GM19463 (cell line): Measurements from ENCODE around the gene CCM2.
"Not testable (repeated sequence)": the region's sequence is repeated elsewhere in the genome, so short reads cannot be mapped to it uniquely, and the experiment has no call there.

Experiments
- ATAC-seq: cut with Tn5 transposase; IDR thresholded peaks from one replicate; pipeline ENCODE4 v1.9.1; 2021; ENCODE audit warnings: mild to moderate bottlenecking, moderate library complexity; ENCODE audit not compliant: unreplicated experiment

Gene CCM2

DNA sequence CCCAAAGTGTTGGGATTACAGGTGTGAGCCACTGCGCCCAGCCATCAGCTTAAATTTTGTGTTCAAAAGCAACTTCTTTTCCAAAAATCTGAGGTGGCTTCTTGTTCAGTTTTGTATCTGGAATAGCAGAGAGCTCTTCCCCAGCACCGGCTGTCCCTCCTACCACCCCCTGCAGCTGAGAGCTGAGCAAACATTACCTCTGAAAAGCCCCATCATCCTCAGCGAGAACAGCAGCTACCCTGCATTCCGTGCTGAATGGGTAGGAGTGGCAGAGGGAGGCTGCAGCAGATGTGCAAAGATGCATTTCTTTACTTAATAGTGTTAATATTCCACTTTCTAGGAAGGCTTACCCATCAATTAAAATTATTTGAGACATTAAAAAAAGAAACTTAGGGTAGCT lies 31.8 kb downstream of the CCM2 start:
- ATAC-seq: no peak

DNA sequence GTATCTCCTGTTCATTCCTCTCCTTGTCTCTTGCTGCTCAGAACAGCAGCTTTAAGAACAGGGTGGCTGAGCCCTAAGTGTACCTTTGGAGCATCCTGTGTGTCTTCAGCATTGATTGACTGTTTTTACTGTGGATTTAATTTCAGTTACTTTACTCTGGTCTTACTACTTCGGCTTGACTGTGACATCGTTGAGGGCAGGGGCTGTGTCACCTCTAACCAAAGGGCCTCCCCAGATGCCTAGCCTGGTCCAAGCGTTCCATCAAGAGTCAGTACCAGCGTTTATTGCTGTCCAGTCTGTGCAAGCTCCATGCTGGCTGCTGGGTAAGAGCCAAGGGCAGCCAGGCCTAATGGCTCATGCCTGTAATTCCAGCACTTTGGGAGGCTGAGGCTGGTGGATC lies 32.4 kb downstream of the CCM2 start:
- no peak for ATAC-seq

GRCh38 chr7:45033261-45033930 lies 33.4 kb downstream of the CCM2 start:
- no peak for ATAC-seq

DNA sequence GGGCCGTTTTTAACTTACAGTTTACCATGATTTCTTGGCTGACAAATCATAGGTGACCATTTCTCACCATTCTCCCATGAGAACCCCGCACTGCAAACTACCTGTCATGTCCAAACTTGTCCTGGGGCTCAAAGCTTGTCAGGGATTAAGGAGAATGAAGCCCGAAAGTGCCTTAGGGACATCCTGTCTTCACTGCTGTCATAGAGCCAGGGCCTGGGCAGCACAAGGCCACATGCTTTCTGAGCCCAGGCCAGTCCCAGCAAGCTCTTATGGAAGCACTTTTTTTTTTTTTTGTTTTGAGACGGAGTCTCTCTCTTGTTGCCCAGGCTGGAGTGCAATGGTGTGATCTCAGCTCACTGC lies 33.9 kb downstream of the CCM2 start:
- no peak for ATAC-seq

GRCh38 chr7:45034710-45035109 lies 34.7 kb downstream of the CCM2 start:
- not testable (repeated sequence) for ATAC-seq

- no peak for ATAC-seq
Measured at GRCh38 chr7:45035371-45035770, 35.4 kb downstream of the CCM2 start.

- no peak for ATAC-seq
Measured at GRCh38 chr7:45035893-45036292, 35.9 kb downstream of the CCM2 start.

DNA sequence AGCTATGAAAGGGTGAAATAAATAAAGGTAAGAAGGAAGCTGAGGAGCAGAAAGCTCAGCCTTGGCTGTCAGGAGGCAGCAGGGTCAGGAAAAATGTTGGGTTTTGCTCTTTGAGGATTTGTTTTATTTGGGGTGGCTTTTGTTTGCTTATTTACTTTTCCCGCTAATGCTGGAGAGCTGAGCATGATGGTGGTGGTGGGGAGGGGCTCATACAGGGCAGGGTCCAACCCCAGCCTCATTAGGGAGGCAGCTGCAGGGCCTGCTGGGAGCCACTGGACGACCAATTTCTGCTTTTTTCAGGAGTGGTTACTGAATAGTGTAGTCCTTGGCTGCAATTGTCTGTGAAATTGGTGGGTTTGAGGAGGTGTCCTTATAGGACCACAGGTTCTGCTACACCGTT lies 36.3 kb downstream of the CCM2 start:
- ATAC-seq: no peak

DNA sequence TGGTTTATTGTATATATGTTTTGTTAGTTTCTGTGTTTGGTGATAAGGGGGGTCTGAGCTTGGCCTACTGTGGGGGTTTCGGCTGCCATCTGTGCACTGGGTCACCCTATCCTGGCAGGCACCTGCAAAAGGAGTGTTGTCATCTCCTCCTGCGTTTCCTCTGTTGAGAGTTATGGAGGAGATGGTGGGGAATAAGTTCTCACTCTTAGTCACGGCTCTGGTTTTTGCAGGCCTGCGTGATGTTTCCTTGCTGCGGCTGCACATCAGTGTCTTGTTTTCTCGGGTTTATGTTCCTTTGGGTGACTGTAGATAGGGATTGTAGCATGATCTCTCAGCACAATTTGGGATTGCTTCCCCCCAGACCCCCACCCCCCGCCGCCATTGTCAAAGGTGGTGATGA lies 36.8 kb downstream of the CCM2 start:
- ATAC-seq: no peak

- ATAC-seq: no peak
Measured at GRCh38 chr7:45037876-45038275, 37.9 kb downstream of the CCM2 start.

- ATAC-seq: no peak
Measured at GRCh38 chr7:45039106-45039505, 39.1 kb downstream of the CCM2 start.

GRCh38 chr7:45044338-45044737 lies 44.3 kb downstream of the CCM2 start:
- ATAC-seq: no peak

DNA sequence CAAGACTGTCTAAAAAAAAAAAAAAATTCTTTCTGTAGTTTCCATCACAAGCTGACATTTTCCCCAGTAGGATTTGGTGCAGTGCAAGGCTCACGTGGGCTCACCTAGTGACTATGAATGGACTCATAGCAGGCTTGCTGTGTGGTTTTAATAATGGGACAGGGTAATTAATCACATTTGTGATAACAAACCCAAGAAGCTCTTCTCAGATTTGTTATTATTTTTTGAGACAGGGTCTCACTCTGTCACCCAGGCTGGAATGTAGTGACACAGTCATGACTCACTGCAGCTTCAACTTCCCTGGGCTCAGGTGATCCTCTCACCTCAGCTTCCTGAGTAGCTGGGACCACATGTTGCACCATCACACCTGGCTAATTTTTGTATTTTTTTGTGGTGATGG lies 48.7 kb downstream of the CCM2 start:
- no peak for ATAC-seq

- ATAC-seq: no peak
Measured at GRCh38 chr7:45050198-45050597, 50.2 kb downstream of the CCM2 start.

GRCh38 chr7:45052011-45052410 lies 52.0 kb downstream of the CCM2 start:
- no peak for ATAC-seq

GRCh38 chr7:45053401-45053800 lies 53.4 kb downstream of the CCM2 start:
- no peak for ATAC-seq

DNA sequence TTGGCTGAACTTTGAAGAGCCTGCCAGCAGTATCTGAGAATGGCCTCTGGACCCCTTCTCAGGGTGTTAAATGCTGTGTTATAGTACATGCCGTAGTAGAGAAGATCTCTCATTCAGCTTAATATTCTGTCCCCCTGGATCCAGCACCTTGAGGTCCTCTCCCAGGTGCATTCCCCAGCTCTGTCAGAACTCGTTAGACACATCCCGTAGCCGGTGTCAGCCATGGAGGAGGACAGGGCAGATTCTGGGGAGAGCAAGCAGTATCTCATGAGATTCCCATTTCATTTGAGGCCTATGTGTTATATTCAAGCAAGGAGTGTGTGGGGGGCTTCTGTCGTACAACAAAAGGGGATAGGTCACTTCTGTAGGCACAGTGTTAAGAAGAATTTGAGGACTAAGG lies 53.9 kb downstream of the CCM2 start:
- no peak for ATAC-seq

GRCh38 chr7:45054442-45054841 lies 54.4 kb downstream of the CCM2 start:
- ATAC-seq: no peak

- ATAC-seq: no peak
Measured at GRCh38 chr7:45055016-45055415, 55.0 kb downstream of the CCM2 start.

GRCh38 chr7:45055594-45056219 lies 55.7 kb downstream of the CCM2 start:
- no peak for ATAC-seq

DNA sequence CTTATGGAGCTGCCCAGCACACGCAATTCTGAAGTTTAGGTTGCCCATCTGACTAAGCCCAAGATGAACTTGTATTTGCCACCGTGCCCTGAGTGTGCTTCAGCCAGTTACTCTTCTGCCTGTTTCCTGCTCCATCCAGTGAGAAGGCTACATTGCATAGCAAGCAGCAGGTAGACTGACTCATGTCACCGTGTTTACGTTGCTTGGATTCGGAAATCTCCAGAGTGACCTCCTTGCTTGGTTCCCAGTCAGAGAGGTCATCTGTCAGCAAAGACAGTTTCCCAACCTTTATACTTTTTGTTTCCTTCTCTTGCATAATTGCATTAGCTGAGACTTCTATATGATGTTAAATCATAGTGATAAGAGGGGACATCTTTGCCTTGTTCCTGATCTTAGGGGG lies 57.9 kb downstream of the CCM2 start:
- no peak for ATAC-seq

GRCh38 chr7:45060295-45060694 lies 60.3 kb downstream of the CCM2 start:
- no peak for ATAC-seq

GRCh38 chr7:45061352-45061751 lies 61.4 kb downstream of the CCM2 start:
- ATAC-seq: no peak
